HEK293T (cell line): ENCODE measurements around the gene PLSCR3.

ENCODE experiments used
- ARNT ChIP-seq: fragments of 450-650 bp; IDR thresholded peaks from 2 replicates; pipeline ENCODE4 v1.6.1; 2017; ENCODE audit warnings: mild to moderate bottlenecking
- BHLHE40 ChIP-seq: fragments of 450-650 bp; IDR thresholded peaks from 2 replicates; pipeline ENCODE4 v1.6.1; 2016; ENCODE audit warnings: mild to moderate bottlenecking, moderate library complexity, borderline replicate concordance
- CTBP1 ChIP-seq: fragments of 450-650 bp; IDR thresholded peaks from 2 replicates; pipeline ENCODE4 v1.6.1; 2016; ENCODE audit warnings: borderline replicate concordance
- ELF4 ChIP-seq: fragments of 450-650 bp; IDR thresholded peaks from 2 replicates; pipeline ENCODE4 v1.6.1; 2017; ENCODE audit warnings: antibody characterized with exemption
- FOXA1 ChIP-seq: fragments of 450-650 bp; IDR thresholded peaks from 2 replicates; pipeline ENCODE4 v1.6.1; 2016; ENCODE audit warnings: mild to moderate bottlenecking
- FOXK2 ChIP-seq: fragments of 450-650 bp; IDR thresholded peaks from 2 replicates; pipeline ENCODE4 v1.6.1; 2016; ENCODE audit warnings: mild to moderate bottlenecking
- FOXM1 ChIP-seq: fragments of 450-650 bp; IDR thresholded peaks from 2 replicates; pipeline ENCODE4 v1.6.1; 2017; ENCODE audit warnings: mild to moderate bottlenecking, borderline replicate concordance
- HDGF ChIP-seq: fragments of 450-650 bp; IDR thresholded peaks from 2 replicates; pipeline ENCODE4 v1.6.1; 2017; ENCODE audit warnings: antibody characterized with exemption, borderline replicate concordance
- L3MBTL2 ChIP-seq: fragments of 450-650 bp; conservative IDR thresholded peaks from 2 replicates; pipeline ENCODE4 v1.6.1; 2016; ENCODE audit warnings: mild to moderate bottlenecking
- NFRKB ChIP-seq: fragments of 450-650 bp; IDR thresholded peaks from 2 replicates; pipeline ENCODE4 v1.6.1; 2016; ENCODE audit warnings: mild to moderate bottlenecking, moderate library complexity
- SP1 ChIP-seq: fragments of 450-650 bp; IDR thresholded peaks from 2 replicates; pipeline ENCODE4 v1.6.1; 2017
- TARDBP ChIP-seq: fragments of 450-650 bp; IDR thresholded peaks from 2 replicates; pipeline ENCODE4 v1.6.1; 2016
- TF ChIP-seq, protein P1 (sequence below): fragments of 450-650 bp; IDR thresholded peaks from 2 replicates; pipeline ENCODE4 v1.6.1; 2016

DNA sequence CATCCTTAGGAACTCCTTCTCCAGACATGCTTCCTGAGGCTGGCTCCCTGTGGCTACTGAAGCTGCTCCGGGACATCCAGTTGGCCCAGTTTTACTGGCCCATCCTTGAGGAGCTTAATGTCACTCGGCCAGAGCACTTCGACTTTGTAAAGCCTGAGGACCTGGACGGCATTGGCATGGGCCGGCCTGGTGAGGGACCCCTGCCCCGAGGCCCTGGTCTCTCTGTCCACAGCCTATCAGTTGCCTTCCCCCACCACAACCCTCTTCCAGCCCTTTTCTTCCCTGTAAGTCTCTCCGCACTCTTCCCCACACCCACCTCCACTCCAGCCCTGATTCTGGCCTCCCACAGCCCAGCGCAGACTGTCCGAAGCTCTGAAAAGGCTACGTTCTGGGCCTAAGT is 11.4 kb downstream of the PLSCR3 start:
- TF ChIP-seq FOXK2 (no peak), NFRKB (no peak), BHLHE40 (no peak), FOXM1 (no peak), L3MBTL2 (no peak), SP1 (no peak), HDGF (no peak), ELF4 (no peak), ARNT (no peak), FOXA1 (no peak), CTBP1 (no peak), TARDBP (no peak)
- TF ChIP-seq, protein P1, sequence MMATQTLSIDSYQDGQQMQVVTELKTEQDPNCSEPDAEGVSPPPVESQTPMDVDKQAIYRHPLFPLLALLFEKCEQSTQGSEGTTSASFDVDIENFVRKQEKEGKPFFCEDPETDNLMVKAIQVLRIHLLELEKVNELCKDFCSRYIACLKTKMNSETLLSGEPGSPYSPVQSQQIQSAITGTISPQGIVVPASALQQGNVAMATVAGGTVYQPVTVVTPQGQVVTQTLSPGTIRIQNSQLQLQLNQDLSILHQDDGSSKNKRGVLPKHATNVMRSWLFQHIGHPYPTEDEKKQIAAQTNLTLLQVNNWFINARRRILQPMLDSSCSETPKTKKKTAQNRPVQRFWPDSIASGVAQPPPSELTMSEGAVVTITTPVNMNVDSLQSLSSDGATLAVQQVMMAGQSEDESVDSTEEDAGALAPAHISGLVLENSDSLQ: no peak
